HEK293 (cell line): ENCODE data around the gene ABCB4.
A peak's percentile ranks its signal among the peaks of the same experiment; 100 is the strongest.

Experiments used
- CTCF ChIA-PET: fragments of 350-600 bp; formaldehyde crosslinking; extraction: SDS; loops from one replicate; lab custom pipeline; 2021; ENCODE audit warnings: antibody characterized with exemption; lab: Yijun Ruan, JAX
- POLR2A ChIA-PET: fragments of 300-600 bp; formaldehyde crosslinking; extraction: SDS; loops from one replicate; lab custom pipeline; 2020; ENCODE audit warnings: antibody characterized with exemption, inconsistent platforms; lab: Yijun Ruan, JAX
- H3K27ac ChIP-seq: fragments of 200-500 bp; sonication (Bioruptor generic); 2 replicates; pipeline ENCODE4 v1.5.1; 2014; ENCODE audit warnings: low read depth, low read length, control low read depth, inconsistent platforms; ENCODE audit errors: extremely low read depth
- H3K36me3 ChIP-seq, 2 experiments: fragments of 200-500 bp in 1 of 2; sonication (Bioruptor generic) in 1 of 2; 1 replicate in 1 of 2; 2 replicates in 1 of 2; pipeline ENCODE4 v1.5.1; 2014 to 2017; ENCODE audit warnings: inconsistent platforms in 2 of 2, low read length in 2 of 2; ENCODE audit not compliant: control insufficient read depth in 2 of 2, insufficient read depth in 1 of 2
- H3K4me1 ChIP-seq: fragments of 200-500 bp; sonication (Bioruptor generic); 2 replicates; pipeline ENCODE4 v1.5.1; 2014; ENCODE audit warnings: mild to moderate bottlenecking, low read length, inconsistent platforms; ENCODE audit not compliant: control insufficient read depth, insufficient read depth
- H3K4me3 ChIP-seq: 2 replicates; pipeline ENCODE4 v1.5.1; 2011; ENCODE audit warnings: low read depth, mild to moderate bottlenecking, control low read depth, low read length, moderate library complexity
- H3K9me3 ChIP-seq: fragments of 200-500 bp; sonication (Bioruptor generic); 2 replicates; pipeline ENCODE4 v1.5.1; 2014; ENCODE audit warnings: low read depth, low read length, inconsistent platforms; ENCODE audit not compliant: control insufficient read depth, insufficient read depth
- GFI1B ChIP-seq: fragments of 450-650 bp; formaldehyde crosslinking; IDR thresholded peaks from 2 replicates; pipeline ENCODE4 v1.5.1; 2016; ENCODE audit warnings: missing biosample characterization, missing genetic modification characterization
- KLF9 ChIP-seq: fragments of 450-650 bp; formaldehyde crosslinking; IDR thresholded peaks from 2 replicates; pipeline ENCODE4 v1.5.1; 2016; ENCODE audit warnings: missing biosample characterization, missing genetic modification characterization, low read depth
- MYNN ChIP-seq: fragments of 450-650 bp; formaldehyde crosslinking; IDR thresholded peaks from 2 replicates; pipeline ENCODE4 v1.5.1; 2016; ENCODE audit warnings: missing biosample characterization, missing genetic modification characterization, borderline replicate concordance
- WT1 ChIP-seq: fragments of 450-650 bp; formaldehyde crosslinking; IDR thresholded peaks from 2 replicates; pipeline ENCODE4 v1.5.1; 2016; ENCODE audit warnings: missing biosample characterization, missing genetic modification characterization
- ZBTB21 ChIP-seq: fragments of 450-650 bp; formaldehyde crosslinking; IDR thresholded peaks from 2 replicates; pipeline ENCODE4 v1.5.1; 2017; ENCODE audit warnings: missing biosample characterization, missing genetic modification characterization
- ZFP69B ChIP-seq: fragments of 450-650 bp; formaldehyde crosslinking; IDR thresholded peaks from 2 replicates; pipeline ENCODE4 v1.5.1; 2016; ENCODE audit warnings: missing biosample characterization, missing genetic modification characterization
- ZNF10 ChIP-seq: fragments of 450-650 bp; formaldehyde crosslinking; IDR thresholded peaks from 2 replicates; pipeline ENCODE4 v1.5.1; 2017; ENCODE audit warnings: missing biosample characterization, missing genetic modification characterization
- ZNF350 ChIP-seq: fragments of 450-650 bp; formaldehyde crosslinking; IDR thresholded peaks from 2 replicates; pipeline ENCODE4 v1.5.0; 2017; ENCODE audit warnings: missing biosample characterization, mild to moderate bottlenecking, missing genetic modification characterization
- ZNF610 ChIP-seq: fragments of 450-650 bp; formaldehyde crosslinking; IDR thresholded peaks from 2 replicates; pipeline ENCODE4 v1.5.1; 2016; ENCODE audit warnings: missing biosample characterization, missing genetic modification characterization, borderline replicate concordance
- ZNF624 ChIP-seq: fragments of 450-650 bp; formaldehyde crosslinking; IDR thresholded peaks from 2 replicates; pipeline ENCODE4 v1.5.1; 2017; ENCODE audit warnings: missing biosample characterization, missing genetic modification characterization
- ZNF626 ChIP-seq: fragments of 450-650 bp; sonication (Bioruptor Pico); formaldehyde crosslinking; IDR thresholded peaks from 2 replicates; pipeline ENCODE4 v1.5.1; 2018; ENCODE audit warnings: missing biosample characterization, missing genetic modification characterization, inconsistent platforms
- ZNF654 ChIP-seq: fragments of 450-650 bp; formaldehyde crosslinking; IDR thresholded peaks from 2 replicates; pipeline ENCODE4 v1.5.1; 2016; ENCODE audit warnings: low read depth, missing biosample characterization, missing genetic modification characterization
- ZNF660 ChIP-seq: fragments of 450-650 bp; IDR thresholded peaks from 2 replicates; pipeline ENCODE4 v1.5.1; 2018; ENCODE audit warnings: missing biosample characterization, mild to moderate bottlenecking, missing genetic modification characterization
- ZNF701 ChIP-seq: fragments of 450-650 bp; formaldehyde crosslinking; IDR thresholded peaks from 2 replicates; pipeline ENCODE4 v1.5.1; 2016; ENCODE audit warnings: missing biosample characterization, missing genetic modification characterization
- ZNF768 ChIP-seq: fragments of 450-650 bp; formaldehyde crosslinking; IDR thresholded peaks from 2 replicates; pipeline ENCODE4 v1.5.1; 2018; ENCODE audit warnings: missing biosample characterization, mild to moderate bottlenecking, missing genetic modification characterization
- ZSCAN16 ChIP-seq: fragments of 450-650 bp; formaldehyde crosslinking; IDR thresholded peaks from 2 replicates; pipeline ENCODE4 v1.5.1; 2016; ENCODE audit warnings: missing biosample characterization, missing genetic modification characterization
- TF ChIP-seq, protein P1 (sequence below): fragments of 450-650 bp; formaldehyde crosslinking; IDR thresholded peaks from 2 replicates; pipeline ENCODE4 v1.5.1; 2016; ENCODE audit warnings: missing biosample characterization, missing genetic modification characterization
- TF ChIP-seq, protein P2 (sequence below): fragments of 450-650 bp; formaldehyde crosslinking; optimal IDR thresholded peaks from 2 replicates; pipeline ENCODE3; 2016; ENCODE audit warnings: missing biosample characterization, mild to moderate bottlenecking, missing genetic modification characterization
- TF ChIP-seq, protein P3 (sequence below): fragments of 450-650 bp; formaldehyde crosslinking; IDR thresholded peaks from 2 replicates; pipeline ENCODE4 v1.5.1; 2016; ENCODE audit warnings: missing biosample characterization, missing genetic modification characterization
- TF ChIP-seq, protein P4 (sequence below): fragments of 450-650 bp; formaldehyde crosslinking; IDR thresholded peaks from 2 replicates; pipeline ENCODE4 v1.5.0; 2017; ENCODE audit warnings: missing biosample characterization, missing genetic modification characterization, borderline replicate concordance
- TF ChIP-seq, protein P5 (sequence below): fragments of 450-650 bp; formaldehyde crosslinking; conservative IDR thresholded peaks from 2 replicates; pipeline ENCODE4 v1.5.1; 2016; ENCODE audit warnings: low read depth, missing biosample characterization, missing genetic modification characterization

ABCB4 gene

DNA sequence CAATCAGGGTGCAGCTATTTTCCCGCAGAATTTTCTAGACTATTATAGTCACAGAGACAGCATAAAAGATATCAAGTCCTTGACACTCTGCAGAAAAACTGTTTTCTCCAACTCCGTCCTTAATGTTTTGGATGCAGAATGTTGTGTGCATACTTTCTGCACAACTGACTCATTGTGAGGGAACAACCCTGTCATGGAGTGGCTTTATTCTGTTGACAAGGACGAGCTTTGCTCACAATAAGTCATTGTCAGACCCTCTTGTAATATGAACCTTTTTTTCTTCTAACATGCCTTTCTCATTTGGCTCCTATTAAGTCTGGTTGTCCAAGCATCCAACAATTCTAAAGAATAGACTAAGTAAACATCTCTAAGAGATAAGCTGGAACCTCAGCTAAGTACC, 17.3 kb downstream of the ABCB4 start:
- CTCF ChIA-PET, result interaction anchor here (0.8 to 1.1 kb wide), 2 partner anchors 14 to 48 kb away, joined by 3 to 4 read pairs; no protein-coding TSS in a partner anchor
- POLR2A ChIA-PET, result interaction anchor here (1.7 kb wide), 1 partner anchor 142 kb away, joined by 3 read pairs; the partner anchor contains the start of gene ABCB1
- H3K27ac ChIP-seq, result no peak overlapping the region
- no peak overlapping the region for H3K4me3 ChIP-seq
- H3K9me3 ChIP-seq, result no peaks in the 10 kb centered on the region
- TF ChIP-seq, protein P1, sequence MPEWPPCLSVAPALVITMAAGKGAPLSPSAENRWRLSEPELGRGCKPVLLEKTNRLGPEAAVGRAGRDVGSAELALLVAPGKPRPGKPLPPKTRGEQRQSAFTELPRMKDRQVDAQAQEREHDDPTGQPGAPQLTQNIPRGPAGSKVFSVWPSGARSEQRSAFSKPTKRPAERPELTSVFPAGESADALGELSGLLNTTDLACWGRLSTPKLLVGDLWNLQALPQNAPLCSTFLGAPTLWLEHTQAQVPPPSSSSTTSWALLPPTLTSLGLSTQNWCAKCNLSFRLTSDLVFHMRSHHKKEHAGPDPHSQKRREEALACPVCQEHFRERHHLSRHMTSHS (tag by site-specific recombination), result no peak
- TF ChIP-seq ZNF654 (tag by site-specific recombination) (no peak), ZNF660 (no peak), ZNF768 (tag by site-specific recombination) (no peak), ZNF626 (tag by site-specific recombination) (no peak), ZNF350 (tag by site-specific recombination) (no peak), ZBTB21 (tag by site-specific recombination) (no peak), ZSCAN16 (no peak)
- TF ChIP-seq, protein P2, sequence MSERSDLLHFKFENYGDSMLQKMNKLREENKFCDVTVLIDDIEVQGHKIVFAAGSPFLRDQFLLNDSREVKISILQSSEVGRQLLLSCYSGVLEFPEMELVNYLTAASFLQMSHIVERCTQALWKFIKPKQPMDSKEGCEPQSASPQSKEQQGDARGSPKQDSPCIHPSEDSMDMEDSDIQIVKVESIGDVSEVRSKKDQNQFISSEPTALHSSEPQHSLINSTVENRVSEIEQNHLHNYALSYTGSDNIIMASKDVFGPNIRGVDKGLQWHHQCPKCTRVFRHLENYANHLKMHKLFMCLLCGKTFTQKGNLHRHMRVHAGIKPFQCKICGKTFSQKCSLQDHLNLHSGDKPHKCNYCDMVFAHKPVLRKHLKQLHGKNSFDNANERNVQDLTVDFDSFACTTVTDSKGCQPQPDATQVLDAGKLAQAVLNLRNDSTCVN (tag by site-specific recombination), result no peak
- TF ChIP-seq, protein P3, sequence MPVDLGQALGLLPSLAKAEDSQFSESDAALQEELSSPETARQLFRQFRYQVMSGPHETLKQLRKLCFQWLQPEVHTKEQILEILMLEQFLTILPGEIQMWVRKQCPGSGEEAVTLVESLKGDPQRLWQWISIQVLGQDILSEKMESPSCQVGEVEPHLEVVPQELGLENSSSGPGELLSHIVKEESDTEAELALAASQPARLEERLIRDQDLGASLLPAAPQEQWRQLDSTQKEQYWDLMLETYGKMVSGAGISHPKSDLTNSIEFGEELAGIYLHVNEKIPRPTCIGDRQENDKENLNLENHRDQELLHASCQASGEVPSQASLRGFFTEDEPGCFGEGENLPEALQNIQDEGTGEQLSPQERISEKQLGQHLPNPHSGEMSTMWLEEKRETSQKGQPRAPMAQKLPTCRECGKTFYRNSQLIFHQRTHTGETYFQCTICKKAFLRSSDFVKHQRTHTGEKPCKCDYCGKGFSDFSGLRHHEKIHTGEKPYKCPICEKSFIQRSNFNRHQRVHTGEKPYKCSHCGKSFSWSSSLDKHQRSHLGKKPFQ (tag by site-specific recombination), result no peak
- TF ChIP-seq, all 188 proteins: peak for 0
- Histone ChIP-seq H3K4me1 (peaks cover 12% of the 10 kb centered on the region; the same call in 1 of the 2 replicates), H3K36me3 (no peaks in the 10 kb centered on the region)

DNA sequence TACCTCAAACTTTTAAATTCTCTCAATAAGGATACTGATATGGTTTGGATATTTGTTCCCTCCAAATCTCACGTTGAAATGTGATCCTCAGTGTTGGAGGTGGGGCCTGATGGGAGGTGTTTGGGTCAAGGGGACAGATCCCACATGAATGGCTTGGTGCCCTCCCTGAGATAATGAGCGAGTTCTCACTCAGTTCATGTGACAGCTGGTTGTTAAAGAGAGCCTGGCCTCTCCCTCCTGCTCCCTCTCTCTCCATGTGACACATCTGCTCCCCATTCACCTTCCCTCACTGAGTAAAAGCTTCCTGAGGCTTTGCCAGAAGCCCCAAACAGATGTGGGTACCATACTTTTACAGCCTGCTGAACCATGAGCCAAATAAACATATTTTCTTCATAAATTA, 19.2 kb downstream of the ABCB4 start:
- Histone ChIP-seq H3K4me1 (peaks cover 12% of the 10 kb centered on the region; the same call in 1 of the 2 replicates), H3K9me3 (no peaks in the 10 kb centered on the region), H3K27ac (no peak overlapping the region), H3K36me3 (no peaks in the 10 kb centered on the region), H3K4me3 (no peak overlapping the region)
- TF ChIP-seq WT1 (tag by site-specific recombination) (peak; percentile 30; the same call in 1 of the 2 replicates), ZNF701 (tag by site-specific recombination) (no peak)
- CTCF ChIA-PET, result interaction anchor here (1.2 kb wide), 1 partner anchor 41 kb away, joined by 3 read pairs; no protein-coding TSS in a partner anchor
- POLR2A ChIA-PET, result no interaction called here

DNA sequence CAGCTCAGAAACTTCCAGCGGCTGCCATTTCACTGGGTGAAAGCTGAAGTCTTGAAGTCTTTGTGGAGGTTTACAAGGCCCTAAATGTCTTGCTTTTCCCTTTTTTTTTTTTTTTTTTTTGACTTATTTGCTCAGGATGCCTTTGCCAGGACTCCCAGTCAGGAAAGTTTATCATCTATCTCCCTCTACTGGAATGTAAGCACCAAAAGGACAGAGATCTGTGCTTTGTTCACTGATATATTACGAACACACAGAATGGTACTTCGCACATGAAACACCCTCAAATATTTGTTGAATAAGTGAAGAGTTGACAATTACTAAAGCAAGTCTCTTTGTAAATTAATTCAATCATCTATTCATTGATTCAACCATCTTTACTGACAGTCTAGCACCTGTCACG, 23.2 kb downstream of the ABCB4 start:
- POLR2A ChIA-PET, result no interaction called here
- no peaks in the 10 kb centered on the region for H3K9me3 ChIP-seq
- H3K27ac ChIP-seq, result no peak overlapping the region
- no peaks in the 10 kb centered on the region for H3K36me3 ChIP-seq
- CTCF ChIA-PET, result interaction anchor here (0.6 to 0.8 kb wide), 3 partner anchors 12 to 295 kb away, joined by 3 read pairs; no protein-coding TSS in a partner anchor
- H3K4me1 ChIP-seq, result peaks cover 3% of the 10 kb centered on the region; the same call in 1 of the 2 replicates
- no peak overlapping the region for H3K4me3 ChIP-seq
- no peak for TF ChIP-seq GFI1B
- TF ChIP-seq ZNF624 (tag by site-specific recombination), result no peak
- TF ChIP-seq, protein P4, sequence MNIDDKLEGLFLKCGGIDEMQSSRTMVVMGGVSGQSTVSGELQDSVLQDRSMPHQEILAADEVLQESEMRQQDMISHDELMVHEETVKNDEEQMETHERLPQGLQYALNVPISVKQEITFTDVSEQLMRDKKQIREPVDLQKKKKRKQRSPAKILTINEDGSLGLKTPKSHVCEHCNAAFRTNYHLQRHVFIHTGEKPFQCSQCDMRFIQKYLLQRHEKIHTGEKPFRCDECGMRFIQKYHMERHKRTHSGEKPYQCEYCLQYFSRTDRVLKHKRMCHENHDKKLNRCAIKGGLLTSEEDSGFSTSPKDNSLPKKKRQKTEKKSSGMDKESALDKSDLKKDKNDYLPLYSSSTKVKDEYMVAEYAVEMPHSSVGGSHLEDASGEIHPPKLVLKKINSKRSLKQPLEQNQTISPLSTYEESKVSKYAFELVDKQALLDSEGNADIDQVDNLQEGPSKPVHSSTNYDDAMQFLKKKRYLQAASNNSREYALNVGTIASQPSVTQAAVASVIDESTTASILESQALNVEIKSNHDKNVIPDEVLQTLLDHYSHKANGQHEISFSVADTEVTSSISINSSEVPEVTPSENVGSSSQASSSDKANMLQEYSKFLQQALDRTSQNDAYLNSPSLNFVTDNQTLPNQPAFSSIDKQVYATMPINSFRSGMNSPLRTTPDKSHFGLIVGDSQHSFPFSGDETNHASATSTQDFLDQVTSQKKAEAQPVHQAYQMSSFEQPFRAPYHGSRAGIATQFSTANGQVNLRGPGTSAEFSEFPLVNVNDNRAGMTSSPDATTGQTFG (tag by site-specific recombination), result no peak
- TF ChIP-seq ZNF610 (tag by site-specific recombination), result no peak
- TF ChIP-seq ZNF10 (tag by site-specific recombination), result no peak
- TF ChIP-seq, protein P5, sequence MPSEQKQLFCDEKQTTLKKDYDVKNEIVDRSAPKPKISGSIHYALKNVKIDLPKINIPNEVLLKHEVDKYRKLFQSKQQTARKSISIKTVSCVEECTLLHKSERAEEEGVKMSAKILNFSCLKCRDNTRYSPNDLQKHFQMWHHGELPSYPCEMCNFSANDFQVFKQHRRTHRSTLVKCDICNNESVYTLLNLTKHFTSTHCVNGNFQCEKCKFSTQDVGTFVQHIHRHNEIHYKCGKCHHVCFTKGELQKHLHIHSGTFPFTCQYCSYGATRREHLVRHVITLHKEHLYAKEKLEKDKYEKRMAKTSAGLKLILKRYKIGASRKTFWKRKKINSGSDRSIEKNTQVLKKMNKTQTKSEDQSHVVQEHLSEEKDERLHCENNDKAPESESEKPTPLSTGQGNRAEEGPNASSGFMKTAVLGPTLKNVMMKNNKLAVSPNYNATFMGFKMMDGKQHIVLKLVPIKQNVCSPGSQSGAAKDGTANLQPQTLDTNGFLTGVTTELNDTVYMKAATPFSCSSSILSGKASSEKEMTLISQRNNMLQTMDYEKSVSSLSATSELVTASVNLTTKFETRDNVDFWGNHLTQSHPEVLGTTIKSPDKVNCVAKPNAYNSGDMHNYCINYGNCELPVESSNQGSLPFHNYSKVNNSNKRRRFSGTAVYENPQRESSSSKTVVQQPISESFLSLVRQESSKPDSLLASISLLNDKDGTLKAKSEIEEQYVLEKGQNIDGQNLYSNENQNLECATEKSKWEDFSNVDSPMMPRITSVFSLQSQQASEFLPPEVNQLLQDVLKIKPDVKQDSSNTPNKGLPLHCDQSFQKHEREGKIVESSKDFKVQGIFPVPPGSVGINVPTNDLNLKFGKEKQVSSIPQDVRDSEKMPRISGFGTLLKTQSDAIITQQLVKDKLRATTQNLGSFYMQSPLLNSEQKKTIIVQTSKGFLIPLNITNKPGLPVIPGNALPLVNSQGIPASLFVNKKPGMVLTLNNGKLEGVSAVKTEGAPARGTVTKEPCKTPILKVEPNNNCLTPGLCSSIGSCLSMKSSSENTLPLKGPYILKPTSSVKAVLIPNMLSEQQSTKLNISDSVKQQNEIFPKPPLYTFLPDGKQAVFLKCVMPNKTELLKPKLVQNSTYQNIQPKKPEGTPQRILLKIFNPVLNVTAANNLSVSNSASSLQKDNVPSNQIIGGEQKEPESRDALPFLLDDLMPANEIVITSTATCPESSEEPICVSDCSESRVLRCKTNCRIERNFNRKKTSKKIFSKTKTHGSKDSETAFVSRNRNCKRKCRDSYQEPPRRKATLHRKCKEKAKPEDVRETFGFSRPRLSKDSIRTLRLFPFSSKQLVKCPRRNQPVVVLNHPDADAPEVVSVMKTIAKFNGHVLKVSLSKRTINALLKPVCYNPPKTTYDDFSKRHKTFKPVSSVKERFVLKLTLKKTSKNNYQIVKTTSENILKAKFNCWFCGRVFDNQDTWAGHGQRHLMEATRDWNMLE (tag by site-specific recombination), result no peak
- TF ChIP-seq ZFP69B (tag by site-specific recombination), result no peak
- TF ChIP-seq KLF9 (tag by site-specific recombination), result no peak
- no peak for TF ChIP-seq MYNN
